ENCODE measurements around the gene OR2B6. TPM values are rescaled to one million over a fixed set of nuclear protein-coding genes. Genes with fewer than 3 reads are reported as not detected.

The OR2B6 gene
- total RNA-seq, 2 experiments from 2014 or later = 0.23 TPM; not detected in 1

DNA sequence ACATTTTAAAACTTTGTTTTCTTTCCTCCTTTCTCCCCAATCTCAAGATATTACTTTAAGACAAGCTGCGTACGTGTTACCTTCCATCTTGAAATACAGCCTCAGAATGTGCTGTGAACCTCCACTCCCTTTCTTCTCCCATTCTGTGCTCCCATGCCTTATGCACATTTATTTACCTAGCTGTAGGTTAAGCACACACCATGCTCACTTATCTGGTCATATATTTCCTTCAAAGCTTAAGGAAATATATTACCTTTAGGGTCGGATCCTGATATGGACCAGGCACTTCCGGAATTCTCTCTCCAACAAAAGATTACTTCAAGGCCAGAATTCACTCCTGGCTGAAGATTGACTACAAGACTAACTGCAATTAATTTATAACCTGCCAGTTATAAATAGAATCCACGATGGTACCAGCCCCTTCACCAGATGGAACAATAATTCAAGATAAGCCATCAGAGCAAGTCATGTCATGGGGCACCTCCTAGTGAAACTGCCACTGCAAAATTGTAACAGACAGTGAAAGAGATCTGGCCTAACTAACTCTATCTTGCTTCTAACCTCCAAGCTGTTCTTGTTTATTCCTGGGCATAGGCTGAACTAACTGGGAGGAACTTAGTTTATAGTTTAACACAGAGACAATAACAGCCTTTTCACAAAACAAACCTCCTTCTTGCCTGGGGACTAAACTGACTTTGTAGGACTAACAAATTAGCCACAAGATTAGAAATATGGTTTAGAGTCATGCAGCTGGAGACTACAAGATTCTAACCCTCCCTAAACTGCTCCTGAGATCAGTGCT is 47.5 kb downstream of the OR2B6 start:
- Mint-ChIP-seq H3K4me3 (no peak overlapping the region), H3K4me1 (no peaks in the 10 kb centered on the region), H3K9me3 (ENCODE audit: low read depth) (no peaks in the 10 kb centered on the region), H3K27me3 (peaks cover 5% of the 10 kb centered on the region), H3K36me3 (no peaks in the 10 kb centered on the region), H3K27ac (no peak overlapping the region)
- CTCF ChIA-PET = no interaction called here
- ATAC-seq (no peak), DNase-seq (no peak)

DNA sequence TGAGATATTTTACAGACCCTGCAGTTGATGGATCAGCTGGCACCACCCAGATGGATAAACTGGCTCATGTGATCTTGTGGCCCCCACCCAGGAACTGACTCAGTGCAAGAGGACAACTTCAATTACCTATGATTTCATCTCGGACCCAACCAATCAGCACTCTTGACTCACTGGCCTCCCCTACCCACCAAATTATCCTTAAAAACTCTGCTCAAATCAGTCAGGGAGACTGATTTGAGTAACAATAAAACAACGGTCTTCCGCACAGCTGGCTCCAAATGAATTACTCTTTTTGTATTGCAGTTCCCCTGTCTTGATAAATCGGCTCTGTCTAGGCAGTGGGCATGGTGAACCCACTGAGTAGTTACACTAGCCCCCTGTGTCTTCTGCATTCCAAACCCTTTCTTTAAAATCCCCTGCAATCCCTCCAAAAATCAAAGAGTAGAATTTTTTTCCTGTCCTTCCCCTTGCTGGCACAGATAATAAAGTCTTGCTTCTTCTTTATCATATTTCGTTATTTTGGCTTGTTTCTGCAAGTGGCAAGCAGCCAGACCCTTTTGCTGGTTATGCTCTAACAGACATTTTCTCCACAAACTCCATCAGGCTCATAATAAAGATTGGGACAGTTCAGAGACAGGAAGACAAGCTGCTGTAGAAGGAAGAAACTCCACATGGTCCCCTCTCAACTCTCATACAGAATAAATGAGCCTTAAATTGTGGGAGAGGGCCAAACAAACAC is 48.3 kb downstream of the OR2B6 start:
- CTCF ChIA-PET = no interaction called here

DNA sequence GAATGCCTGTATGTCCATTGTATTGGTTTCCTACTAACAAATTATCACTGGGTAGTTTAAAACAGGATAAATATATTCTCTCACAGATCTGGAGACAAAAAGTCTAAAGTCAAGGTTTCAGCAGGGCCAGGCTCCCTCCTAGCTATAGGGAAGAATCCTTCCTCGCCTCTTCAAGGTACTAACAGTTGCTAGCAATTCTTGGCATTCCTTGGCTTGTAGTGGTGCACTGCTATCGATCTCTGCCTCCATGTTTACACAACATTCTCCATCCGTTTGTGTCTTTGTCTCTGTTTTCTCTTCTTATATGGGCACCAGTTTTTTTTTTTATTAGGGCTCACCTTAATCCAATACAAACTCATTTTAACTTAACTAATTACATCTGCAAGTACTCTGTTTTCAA is 48.9 kb downstream of the OR2B6 start:
- Mint-ChIP-seq H3K36me3 (no peaks in the 10 kb centered on the region), H3K9me3 (ENCODE audit: low read depth) (no peaks in the 10 kb centered on the region), H3K4me1 (no peaks in the 10 kb centered on the region), H3K27ac (no peak overlapping the region), H3K4me3 (no peak overlapping the region), H3K27me3 (peaks cover 5% of the 10 kb centered on the region)
- ATAC-seq (no peak), DNase-seq (no peak)
- CTCF ChIA-PET = no interaction called here

More for the DNA sequence above, 48.3 kb downstream of the OR2B6 start:
- Mint-ChIP-seq H3K4me3 (no peak overlapping the region), H3K9me3 (ENCODE audit: low read depth) (no peaks in the 10 kb centered on the region), H3K27ac (no peak overlapping the region), H3K27me3 (peaks cover 5% of the 10 kb centered on the region), H3K4me1 (no peaks in the 10 kb centered on the region), H3K36me3 (no peaks in the 10 kb centered on the region)
- ATAC-seq = no peak
- no peak for DNase-seq

Other genes with a start within 250 kb of the OR2B6 start
- gene OR2B2, start 44.8 kb upstream of the OR2B6 start, total RNA-seq = not detected
- under 1 TPM; 0.61 to 0.70 TPM for gene ZNF165, start 123.3 kb downstream of the OR2B6 start, total RNA-seq
- 1 to 10 TPM; 4.6 to 7.5 TPM for gene ZSCAN16, start 167.4 kb downstream of the OR2B6 start, total RNA-seq
- gene ZKSCAN8, start 184.6 kb downstream of the OR2B6 start, total RNA-seq = 10 to 100 TPM; 21.4 to 21.8 TPM

All from activated CD8-positive, alpha-beta memory T cell treated with anti-CD3 and anti-CD28 coated beads, Interleukin-2, amount 10 ng/mL, durations not matched to agents 7 days and 5 days (primary cell).